ENCODE measurements around the gene PCCB. TPM values are rescaled to one million over a fixed set of nuclear protein-coding genes. Genes with fewer than 3 reads are reported as not detected.

Gene PCCB
- total and polyA plus RNA-seq, 9 donors: 8.2 to 107 (median 22.1) TPM

- intact Hi-C loops (cut with DNase I): no loop called here
- DNase-seq: no peak
- H3K27me3 ChIP-seq: no peaks in the 10 kb centered on the region
- H3K36me3 ChIP-seq: no peaks in the 10 kb centered on the region
- no peak overlapping the region for H3K27ac ChIP-seq
- no peaks in the 10 kb centered on the region for H3K9me3 ChIP-seq
- no peak overlapping the region for H3K4me3 ChIP-seq
- TF ChIP-seq POLR2A (IDR thresholded peaks at IDR 0.05) (no peak), CTCF (IDR thresholded peaks at IDR 0.05) (no peak), EP300 (IDR thresholded peaks at IDR 0.05) (no peak)
- no peaks in the 10 kb centered on the region for H3K4me1 ChIP-seq (ENCODE audit: insufficient read depth)
- WGBS, 3 donors: 95 to 100% (median 96%) methylated on average over 1 of the region's 1 CpG
Measured at GRCh38 chr3:136294176-136294575, 44.0 kb downstream of the PCCB start.

- Histone ChIP-seq H3K27me3 (no peaks in the 10 kb centered on the region), H3K9me3 (no peaks in the 10 kb centered on the region), H3K27ac (no peak overlapping the region), H3K4me3 (no peak overlapping the region), H3K4me1 (ENCODE audit: insufficient read depth) (no peaks in the 10 kb centered on the region), H3K36me3 (no peaks in the 10 kb centered on the region)
- WGBS, 3 donors: 77 to 84% (median 81%) methylated on average over 5 of the region's 5 CpGs
- DNase-seq: no peak
- TF ChIP-seq POLR2A (IDR thresholded peaks at IDR 0.05): no peak
- no peak for TF ChIP-seq CTCF (IDR thresholded peaks at IDR 0.05)
- TF ChIP-seq EP300 (IDR thresholded peaks at IDR 0.05): no peak
- intact Hi-C loops (cut with DNase I): no loop called here
Measured at GRCh38 chr3:136296960-136297359, 46.8 kb downstream of the PCCB start.

- no peak overlapping the region for H3K27ac ChIP-seq
- no peak for DNase-seq
- H3K27me3 ChIP-seq: no peaks in the 10 kb centered on the region
- H3K9me3 ChIP-seq: no peaks in the 10 kb centered on the region
- TF ChIP-seq CTCF (IDR thresholded peaks at IDR 0.05) (no peak), EP300 (IDR thresholded peaks at IDR 0.05) (no peak), POLR2A (IDR thresholded peaks at IDR 0.05) (no peak)
- 93 to 96% (median 94%) methylated on average over 8 of the region's 8 CpGs for WGBS, 3 donors
- no peak overlapping the region for H3K4me3 ChIP-seq
- no peaks in the 10 kb centered on the region for H3K36me3 ChIP-seq
- H3K4me1 ChIP-seq (ENCODE audit: insufficient read depth): no peaks in the 10 kb centered on the region
- intact Hi-C loops (cut with DNase I): no loop called here
Measured at GRCh38 chr3:136297826-136298225, 47.7 kb downstream of the PCCB start.

- intact Hi-C loops (cut with DNase I): no loop called here
- Histone ChIP-seq H3K36me3 (no peaks in the 10 kb centered on the region), H3K9me3 (no peaks in the 10 kb centered on the region), H3K4me3 (no peak overlapping the region), H3K27ac (no peak overlapping the region), H3K4me1 (ENCODE audit: insufficient read depth) (no peaks in the 10 kb centered on the region), H3K27me3 (no peaks in the 10 kb centered on the region)
- WGBS, 3 donors: 74 to 86% (median 78%) methylated on average over 2 of the region's 2 CpGs
- no peak for DNase-seq
- TF ChIP-seq CTCF (IDR thresholded peaks at IDR 0.05): no peak
- TF ChIP-seq EP300 (IDR thresholded peaks at IDR 0.05): no peak
- TF ChIP-seq POLR2A (IDR thresholded peaks at IDR 0.05): no peak
Measured at GRCh38 chr3:136300444-136300843, 50.3 kb downstream of the PCCB start.

- intact Hi-C loops (cut with DNase I): no loop called here
- 66 to 86% methylated on average over 1 of the region's 1 CpG; no CpG with 5 or more reads in 1 of the 3 donors for WGBS, 3 donors
Measured at GRCh38 chr3:136305879-136306278, 55.7 kb downstream of the PCCB start.

More at GRCh38 chr3:136305879-136306278, 55.7 kb downstream of the PCCB start:
- TF ChIP-seq CTCF (IDR thresholded peaks at IDR 0.05): peak in 2 of 3 donors; percentile 21 to 30
- TF ChIP-seq EP300 (IDR thresholded peaks at IDR 0.05): no peak
- H3K4me3 ChIP-seq: no peak overlapping the region
- no peaks in the 10 kb centered on the region for H3K36me3 ChIP-seq
- H3K27me3 ChIP-seq: no peaks in the 10 kb centered on the region
- H3K9me3 ChIP-seq: no peaks in the 10 kb centered on the region
- H3K4me1 ChIP-seq (ENCODE audit: insufficient read depth): no peaks in the 10 kb centered on the region
- DNase-seq: no peak
- H3K27ac ChIP-seq: no peak overlapping the region
